HepG2 (cell line): ENCODE data around the gene NUAK2. TPM values are rescaled to one million over a fixed set of nuclear protein-coding genes. Genes with fewer than 3 reads are reported as not detected.

Experiments
- ATAC-seq: fragments of 200-7000 bp; cut with Tn5 transposase; 3 replicates; pipeline ENCODE4 v1.9.1; 2020; ENCODE audit warnings: mild to moderate bottlenecking, moderate library complexity
- BruUV-seq: library from RNA; stranded (reverse); fragments of 400-500 nt; replicated peaks from 2 replicates; lab custom pipeline; 2021; lab: Mats Ljungman, UMichigan
- CTCF ChIA-PET: fragments of 300-600 bp; formaldehyde crosslinking; extraction: SDS; loops from one replicate; lab custom pipeline; 2021; ENCODE audit warnings: low total read pairs, inconsistent platforms, low intra/inter-chr PET ratio; lab: Yijun Ruan, JAX
- POLR2A ChIA-PET: fragments of 350-600 bp; sonication (Branson Sonifier 250); formaldehyde crosslinking; loops from one replicate; lab custom pipeline; 2020; ENCODE audit warnings: antibody characterized with exemption, inconsistent platforms; lab: Yijun Ruan, JAX
- DNase-seq: peaks from one replicate; pipeline ENCODE4 v3.0.0-alpha.2; 2015; ENCODE audit warnings: low spot score
- FAIRE-seq: peaks from 3 replicates; lab custom pipeline; 2011; peaks lifted over from hg19 to GRCh38; lab: Jason Lieb, UNC
- H2AFZ ChIP-seq: one replicate; pipeline ENCODE4 v1.6.1; 2011; ENCODE audit warnings: low read length, inconsistent platforms
- H3K27ac ChIP-seq: fragments of 300-600 bp; 3 replicates; pipeline ENCODE4 v1.8.0; 2011; ENCODE audit warnings: mixed run types, mild to moderate bottlenecking, mixed read lengths, low read length, inconsistent platforms; ENCODE audit not compliant: insufficient read depth; ENCODE audit errors: extremely low read length
- H3K27me3 ChIP-seq, 2 experiments: fragments of 200-600 bp in 1 of 2; 2 replicates in 1 of 2; 3 replicates in 1 of 2; pipeline versions ENCODE4 v1.6.0 to v1.8.0; 2011; ENCODE audit warnings: low read length in 2 of 2, mild to moderate bottlenecking in 2 of 2, moderate library complexity in 2 of 2, inconsistent platforms in 1 of 2; ENCODE audit not compliant: insufficient read depth in 2 of 2, control insufficient read depth in 1 of 2
- H3K36me3 ChIP-seq, 2 experiments: fragments of 200-600 bp in 1 of 2; replicated peaks in 1 of 2; 2 replicates in 1 of 2; 3 replicates in 1 of 2; pipeline versions ENCODE4 v1.5.1 to v1.8.0; 2011; ENCODE audit warnings: low read length in 2 of 2, inconsistent platforms in 1 of 2; ENCODE audit not compliant: insufficient read depth in 2 of 2, control insufficient read depth in 1 of 2
- H3K4me1 ChIP-seq: 2 replicates; pipeline ENCODE4 v1.5.1; 2012; ENCODE audit warnings: low read length, inconsistent platforms; ENCODE audit not compliant: insufficient read depth
- H3K4me2 ChIP-seq: 2 replicates; pipeline ENCODE4 v1.6.0; 2011; ENCODE audit warnings: low read depth, low read length, inconsistent platforms
- H3K4me3 ChIP-seq, 3 experiments: fragments of 200-600 bp in 1 of 3; sonication (generic), shearing (Covaris generic) in 1 of 3; replicated peaks in 1 of 3; 2 replicates each; pipeline ENCODE4 v1.5.1; 2011 to 2016; ENCODE audit warnings: low read length in 3 of 3, inconsistent platforms in 2 of 3, low read depth in 2 of 3, mild to moderate bottlenecking in 2 of 3, control low read depth in 1 of 3, mixed read lengths in 1 of 3; ENCODE audit not compliant: insufficient read depth in 1 of 3
- H3K79me2 ChIP-seq: one replicate; pipeline ENCODE4 v1.6.1; 2011; ENCODE audit warnings: low read length, inconsistent platforms; ENCODE audit not compliant: insufficient read depth
- H3K9ac ChIP-seq: 2 replicates; pipeline ENCODE4 v1.6.0; 2011; ENCODE audit warnings: mild to moderate bottlenecking, low read depth, low read length, inconsistent platforms; ENCODE audit not compliant: insufficient read depth
- H3K9me3 ChIP-seq: 2 replicates; pipeline ENCODE4 v1.5.1; 2012; ENCODE audit warnings: mild to moderate bottlenecking, low read length
- H4K20me1 ChIP-seq: 2 replicates; pipeline ENCODE4 v1.6.0; 2011; ENCODE audit warnings: inconsistent platforms, mild to moderate bottlenecking, low read length, moderate library complexity; ENCODE audit not compliant: insufficient read depth
- ADNP ChIP-seq: sonication (generic); formaldehyde crosslinking; IDR thresholded peaks from 2 replicates; pipeline ENCODE4 v1.4.0; 2020; ENCODE audit warnings: missing genetic modification reagents
- ARNT ChIP-seq: fragments of 450-650 bp; IDR thresholded peaks from 2 replicates; pipeline ENCODE4 v1.6.1; 2017
- CAMTA2 ChIP-seq: sonication (generic); formaldehyde crosslinking; IDR thresholded peaks from 2 replicates; pipeline ENCODE4 v1.4.0; 2020; ENCODE audit warnings: mild to moderate bottlenecking, missing genetic modification reagents, borderline replicate concordance
- IKZF1 ChIP-seq: fragments of 450-650 bp; IDR thresholded peaks from 2 replicates; pipeline ENCODE4 v1.7.1; 2016
- NFE2L1 ChIP-seq: sonication (generic); formaldehyde crosslinking; IDR thresholded peaks from 2 replicates; pipeline ENCODE4 v1.4.0; 2020; ENCODE audit warnings: missing genetic modification reagents, mild to moderate bottlenecking, borderline replicate concordance
- POLR2AphosphoS5 ChIP-seq: IDR thresholded peaks from 2 replicates; pipeline ENCODE4 v1.6.1; 2012; ENCODE audit warnings: low read depth, low read length
- RORA ChIP-seq: sonication (generic); formaldehyde crosslinking; IDR thresholded peaks from 2 replicates; pipeline ENCODE4 v1.5.0; 2020; ENCODE audit warnings: mild to moderate bottlenecking, missing genetic modification reagents, moderate library complexity
- STAT6 ChIP-seq: sonication (generic); formaldehyde crosslinking; IDR thresholded peaks from 2 replicates; pipeline ENCODE4 v1.4.0; 2020; ENCODE audit warnings: missing genetic modification reagents, mild to moderate bottlenecking, borderline replicate concordance
- YY1 ChIP-seq: IDR thresholded peaks from 2 replicates; pipeline ENCODE4 v1.6.1; 2011; ENCODE audit warnings: low read length, low read depth, moderate library complexity, mild to moderate bottlenecking; ENCODE audit not compliant: insufficient read depth, insufficient replicate concordance
- ZNF101 ChIP-seq: sonication (generic); formaldehyde crosslinking; IDR thresholded peaks from 2 replicates; pipeline ENCODE4 v1.4.0; 2020; ENCODE audit warnings: mild to moderate bottlenecking, low read depth, missing genetic modification reagents, borderline replicate concordance
- ZNF335 ChIP-seq: sonication (generic); formaldehyde crosslinking; IDR thresholded peaks from 2 replicates; pipeline ENCODE4 v1.4.0; 2020; ENCODE audit warnings: missing genetic modification reagents
- ZNF788 ChIP-seq: sonication (generic); formaldehyde crosslinking; IDR thresholded peaks from 2 replicates; pipeline ENCODE4 v1.5.0; 2020; ENCODE audit warnings: mild to moderate bottlenecking, missing genetic modification reagents, borderline replicate concordance
- WGBS: methylation state at CpG from one replicate; pipeline ENCODE4 v1.1.6; 2017; ENCODE audit warnings: low lambda C conversion rate; 5-methylcytosine and 5-hydroxymethylcytosine counted together
- in situ Hi-C: cut with HindIII; loops from 2 replicates; pipeline ENCODE4 v1.10.0; 2017; ENCODE audit warnings: low pct_unique_long_range_greater_than_20kb; ENCODE audit not compliant: extremely low pct_ligation_motif_present
- intact Hi-C: fragments of 100-400 bp; cut with micrococcal nuclease; formaldehyde crosslinking; loops from one replicate; pipeline ENCODE4 v1.10.0; 2022; ENCODE audit not compliant: unreplicated experiment
- polyA plus RNA-seq, 8 experiments: library from polyadenylated mRNA; depleted of rRNA in 3 of 8; stranded (reverse) in 7 of 8; unstranded in 1 of 8; fragments of >200 nt; fragmentation: Illumina TruSeq in 4 of 8; extraction: Trizol in 4 of 8; gene quantifications; 2 replicates each; pipeline versions ENCODE4 v1.2.1 to v1.2.3, GENCODE V29; 2011 to 2016; ENCODE audit warnings: low read depth in 4 of 8, missing spikeins in 1 of 8, mixed read lengths in 1 of 8; ENCODE audit not compliant: insufficient read depth in 1 of 8
- total RNA-seq, 5 experiments: library from RNA; depleted of rRNA; stranded (reverse); fragments of >200 nt; fragmentation: Illumina TruSeq; extraction: Trizol; gene quantifications; 2 replicates each; pipeline ENCODE4 v1.2.3, GENCODE V29; 2016; ENCODE audit warnings: low read depth in 1 of 5
- TF ChIP-seq, protein P1 (sequence below): sonication (generic); formaldehyde crosslinking; IDR thresholded peaks from 2 replicates; pipeline ENCODE4 v1.4.0; 2020; ENCODE audit warnings: missing genetic modification reagents

Gene NUAK2
- total and polyA plus RNA-seq, 2 of the 13 experiments (the other 11 are each of a cell fraction or from before 2014, with no cell fraction given) = 0.75 to 1.1 TPM

DNA sequence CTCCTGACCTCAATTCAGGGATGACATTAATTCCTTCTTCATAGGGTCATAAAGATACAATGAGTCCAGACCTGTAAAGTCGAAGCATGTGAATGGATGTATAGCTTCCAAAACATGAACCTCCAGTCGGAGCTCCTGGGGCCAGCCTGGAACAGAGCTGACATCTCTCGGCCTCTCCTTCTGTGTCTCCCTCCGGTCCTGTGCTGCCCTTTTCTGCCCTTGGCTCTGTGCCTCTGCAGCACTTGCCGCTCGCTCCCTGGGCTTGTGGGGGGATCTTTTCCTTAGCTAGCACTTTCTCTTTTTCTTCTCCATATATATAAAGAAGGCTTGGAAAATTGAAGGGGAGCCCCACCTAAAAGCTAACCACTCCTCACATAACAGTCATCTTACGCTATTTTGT, 51.3 kb downstream of the NUAK2 start:
- FAIRE-seq = no peak

DNA sequence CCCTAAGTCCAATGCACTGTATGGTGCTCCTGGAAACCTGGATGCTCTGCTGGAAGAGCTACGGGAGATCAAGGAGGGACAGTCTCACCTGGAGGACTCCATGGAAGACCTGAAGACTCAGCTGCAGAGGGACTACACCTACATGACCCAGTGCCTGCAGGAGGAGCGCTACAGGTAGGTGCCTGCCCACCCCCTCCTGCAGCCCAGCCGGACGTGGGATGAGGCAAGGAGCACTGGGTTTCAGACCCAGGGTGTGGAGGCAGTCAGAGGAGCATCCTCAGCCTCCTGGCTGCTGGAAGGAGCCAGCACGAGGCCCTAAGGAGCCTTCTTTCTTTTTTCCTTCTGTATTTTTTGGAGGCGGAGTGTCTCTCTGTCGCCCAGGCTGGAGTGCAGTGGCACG, 51.8 kb downstream of the NUAK2 start:
- H4K20me1 ChIP-seq = no peaks in the 10 kb centered on the region
- no peak overlapping the region for H3K4me2 ChIP-seq
- ChIA-PET CTCF (no interaction called here), POLR2A (no interaction called here)
- H3K9me3 ChIP-seq = no peaks in the 10 kb centered on the region
- H3K4me1 ChIP-seq = peaks cover 26% of the 10 kb centered on the region
- DNase-seq (no peak), FAIRE-seq (no peak), ATAC-seq (no peak)
- H3K36me3 ChIP-seq = no peaks in the 10 kb centered on the region
- H3K27ac ChIP-seq = no peak overlapping the region
- no TSS peak for BruUV-seq
- no peak overlapping the region for H2AFZ ChIP-seq
- WGBS = 73% methylated on average over 4 of the region's 8 CpGs
- no peaks in the 10 kb centered on the region for H3K79me2 ChIP-seq
- no peak overlapping the region for H3K4me3 ChIP-seq
- in situ Hi-C loops = loop anchor here (5.0 kb wide), 1 partner anchor 53 kb away; the partner anchor contains the start of gene NUAK2
- H3K9ac ChIP-seq = no peak overlapping the region
- intact Hi-C loops = no loop called here
- peaks cover 5 to 26% of the 10 kb centered on the region in 2 experiments for H3K27me3 ChIP-seq
- TF ChIP-seq STAT6 (no peak), RORA (CRISPR knock-in tag) (no peak), ZNF101 (CRISPR knock-in tag) (no peak), POLR2AphosphoS5 (no peak), ZNF788 (no peak), ZNF335 (no peak), ADNP (CRISPR knock-in tag) (no peak), NFE2L1 (CRISPR knock-in tag) (no peak)
- TF ChIP-seq, protein P1, sequence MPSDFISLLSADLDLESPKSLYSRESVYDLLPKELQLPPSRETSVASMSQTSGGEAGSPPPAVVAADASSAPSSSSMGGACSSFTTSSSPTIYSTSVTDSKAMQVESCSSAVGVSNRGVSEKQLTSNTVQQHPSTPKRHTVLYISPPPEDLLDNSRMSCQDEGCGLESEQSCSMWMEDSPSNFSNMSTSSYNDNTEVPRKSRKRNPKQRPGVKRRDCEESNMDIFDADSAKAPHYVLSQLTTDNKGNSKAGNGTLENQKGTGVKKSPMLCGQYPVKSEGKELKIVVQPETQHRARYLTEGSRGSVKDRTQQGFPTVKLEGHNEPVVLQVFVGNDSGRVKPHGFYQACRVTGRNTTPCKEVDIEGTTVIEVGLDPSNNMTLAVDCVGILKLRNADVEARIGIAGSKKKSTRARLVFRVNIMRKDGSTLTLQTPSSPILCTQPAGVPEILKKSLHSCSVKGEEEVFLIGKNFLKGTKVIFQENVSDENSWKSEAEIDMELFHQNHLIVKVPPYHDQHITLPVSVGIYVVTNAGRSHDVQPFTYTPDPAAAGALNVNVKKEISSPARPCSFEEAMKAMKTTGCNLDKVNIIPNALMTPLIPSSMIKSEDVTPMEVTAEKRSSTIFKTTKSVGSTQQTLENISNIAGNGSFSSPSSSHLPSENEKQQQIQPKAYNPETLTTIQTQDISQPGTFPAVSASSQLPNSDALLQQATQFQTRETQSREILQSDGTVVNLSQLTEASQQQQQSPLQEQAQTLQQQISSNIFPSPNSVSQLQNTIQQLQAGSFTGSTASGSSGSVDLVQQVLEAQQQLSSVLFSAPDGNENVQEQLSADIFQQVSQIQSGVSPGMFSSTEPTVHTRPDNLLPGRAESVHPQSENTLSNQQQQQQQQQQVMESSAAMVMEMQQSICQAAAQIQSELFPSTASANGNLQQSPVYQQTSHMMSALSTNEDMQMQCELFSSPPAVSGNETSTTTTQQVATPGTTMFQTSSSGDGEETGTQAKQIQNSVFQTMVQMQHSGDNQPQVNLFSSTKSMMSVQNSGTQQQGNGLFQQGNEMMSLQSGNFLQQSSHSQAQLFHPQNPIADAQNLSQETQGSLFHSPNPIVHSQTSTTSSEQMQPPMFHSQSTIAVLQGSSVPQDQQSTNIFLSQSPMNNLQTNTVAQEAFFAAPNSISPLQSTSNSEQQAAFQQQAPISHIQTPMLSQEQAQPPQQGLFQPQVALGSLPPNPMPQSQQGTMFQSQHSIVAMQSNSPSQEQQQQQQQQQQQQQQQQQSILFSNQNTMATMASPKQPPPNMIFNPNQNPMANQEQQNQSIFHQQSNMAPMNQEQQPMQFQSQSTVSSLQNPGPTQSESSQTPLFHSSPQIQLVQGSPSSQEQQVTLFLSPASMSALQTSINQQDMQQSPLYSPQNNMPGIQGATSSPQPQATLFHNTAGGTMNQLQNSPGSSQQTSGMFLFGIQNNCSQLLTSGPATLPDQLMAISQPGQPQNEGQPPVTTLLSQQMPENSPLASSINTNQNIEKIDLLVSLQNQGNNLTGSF = no peak

More for the DNA sequence above, 51.3 kb downstream of the NUAK2 start:
- TF ChIP-seq ARNT (no peak), IKZF1 (no peak), CAMTA2 (CRISPR knock-in tag) (no peak), YY1 (no peak)
- peaks cover 5 to 26% of the 10 kb centered on the region in 2 experiments for H3K27me3 ChIP-seq
- no peaks in the 10 kb centered on the region for H3K9me3 ChIP-seq
- no peak overlapping the region for H2AFZ ChIP-seq
- H3K27ac ChIP-seq = no peak overlapping the region
- ATAC-seq (no peak), DNase-seq (no peak)
- H3K4me2 ChIP-seq = no peak overlapping the region
- 40% methylated on average over 7 of the region's 7 CpGs for WGBS
- POLR2A ChIA-PET = interaction anchor here (1.2 to 1.7 kb wide), 2 partner anchors 31 to 47 kb away, joined by 3 to 8 read pairs; no protein-coding TSS in a partner anchor
- in situ Hi-C loops (loop anchor here (5.0 kb wide), 1 partner anchor 52 kb away; the partner anchor contains the start of gene NUAK2), intact Hi-C loops (no loop called here)
- H3K79me2 ChIP-seq = no peaks in the 10 kb centered on the region
- no peaks in the 10 kb centered on the region for H3K36me3 ChIP-seq
- no peaks in the 10 kb centered on the region for H4K20me1 ChIP-seq
- H3K9ac ChIP-seq = no peak overlapping the region
- CTCF ChIA-PET = interaction anchor here (5.5 kb wide), 1 partner anchor 54 kb away, joined by 150 read pairs; the partner anchor contains the start of gene NUAK2
- no peak overlapping the region for H3K4me3 ChIP-seq
- peaks cover 31% of the 10 kb centered on the region for H3K4me1 ChIP-seq
- BruUV-seq = no TSS peak
